GM12878 (cell line): ENCODE results near the gene THAP2. TPM values are rescaled to one million over a fixed set of nuclear protein-coding genes. Genes with fewer than 3 reads are reported as not detected.

Source experiments
- ATAC-seq: fragments of 200-7000 bp; cut with Tn5 transposase; 3 replicates; pipeline ENCODE4 v1.9.1; 2020; ENCODE audit warnings: mild to moderate bottlenecking, moderate library complexity
- BruUV-seq: library from RNA; stranded (reverse); fragments of 400-500 nt; replicated peaks from 2 replicates; lab custom pipeline; 2021; lab: Mats Ljungman, UMichigan
- CTCF ChIA-PET: fragments of 300-600 bp; sonication (Branson Sonifier 250); formaldehyde crosslinking; extraction: SDS; loops from one replicate; lab custom pipeline; 2021; ENCODE audit warnings: inconsistent platforms; lab: Yijun Ruan, JAX
- POLR2A ChIA-PET: fragments of 350-600 bp; formaldehyde crosslinking; extraction: SDS; loops from one replicate; lab custom pipeline; 2021; ENCODE audit warnings: inconsistent platforms; lab: Charles Lee
- RAD21 ChIA-PET: fragments of 300-600 bp; sonication (Branson Sonifier 250); formaldehyde crosslinking; loops from one replicate; lab custom pipeline; 2023; ENCODE audit warnings: antibody characterized with exemption; ENCODE audit not compliant: unreplicated experiment; lab: Charles Lee
- SMC1A ChIA-PET: fragments of 300-600 bp; sonication (Branson Sonifier 250); formaldehyde crosslinking; loops from one replicate; lab custom pipeline; 2023; ENCODE audit not compliant: unreplicated experiment, uncharacterized antibody; lab: Charles Lee
- DNase-seq: peaks from one replicate; pipeline ENCODE4 v3.0.0-alpha.2; 2011; ENCODE audit warnings: low read depth, low spot score
- FAIRE-seq: peaks from 3 replicates; lab custom pipeline; 2011; peaks lifted over from hg19 to GRCh38; lab: Jason Lieb, UNC
- H2AFZ ChIP-seq: 2 replicates; pipeline ENCODE4 v1.6.0; 2011; ENCODE audit warnings: low read depth, low read length, control low read depth; ENCODE audit not compliant: control insufficient read depth
- H3K27ac ChIP-seq: 2 replicates; pipeline ENCODE4 v1.5.1; 2011; ENCODE audit warnings: control low read depth; ENCODE audit not compliant: control insufficient read depth, insufficient read depth
- H3K27me3 ChIP-seq, 2 experiments: replicated peaks in 1 of 2; 2 replicates each; pipeline versions ENCODE4 v1.6.0 to v1.6.1; 2011; ENCODE audit warnings: low read length in 1 of 2; ENCODE audit not compliant: control insufficient read depth in 2 of 2, insufficient read depth in 2 of 2
- H3K36me3 ChIP-seq, 2 experiments: 2 replicates each; pipeline ENCODE4 v1.5.1; 2011; ENCODE audit warnings: low read length in 1 of 2; ENCODE audit not compliant: control insufficient read depth in 2 of 2, insufficient read depth in 2 of 2
- H3K4me1 ChIP-seq: 2 replicates; pipeline ENCODE4 v1.6.1; 2011; ENCODE audit warnings: mild to moderate bottlenecking, low read length, moderate library complexity, mixed read lengths; ENCODE audit not compliant: control insufficient read depth, insufficient read depth
- H3K4me2 ChIP-seq: 2 replicates; pipeline ENCODE4 v1.6.0; 2011; ENCODE audit warnings: control low read depth; ENCODE audit not compliant: control insufficient read depth, insufficient read depth
- H3K4me3 ChIP-seq: fragments of 200-600 bp; sonication (generic); 2 replicates; pipeline ENCODE4 v1.5.1; 2016
- H3K79me2 ChIP-seq: 2 replicates; pipeline ENCODE4 v1.6.0; 2011; ENCODE audit warnings: low read length; ENCODE audit not compliant: control insufficient read depth, insufficient read depth
- H3K9ac ChIP-seq: 2 replicates; pipeline ENCODE4 v1.8.0; 2011; ENCODE audit warnings: low read length, control low read depth, mixed read lengths; ENCODE audit not compliant: control insufficient read depth, insufficient read depth
- H3K9me3 ChIP-seq: replicated peaks from 3 replicates; pipeline ENCODE4 v1.5.1; 2011; ENCODE audit warnings: mild to moderate bottlenecking, low read length; ENCODE audit not compliant: control insufficient read depth, insufficient read depth
- H4K20me1 ChIP-seq: 2 replicates; pipeline ENCODE4 v1.6.0; 2011; ENCODE audit not compliant: control insufficient read depth, insufficient read depth
- BMI1 ChIP-seq: fragments of 450-650 bp; IDR thresholded peaks from 2 replicates; pipeline ENCODE4 v1.6.1; 2016; ENCODE audit warnings: mild to moderate bottlenecking, moderate library complexity, borderline replicate concordance
- CEBPB ChIP-seq, 2 experiments: fragments of 150-350 bp in 1 of 2; IDR thresholded peaks; 2 replicates each; pipeline ENCODE4 v1.6.1; 2012 to 2014; ENCODE audit warnings: low read depth in 2 of 2, low read length in 2 of 2, borderline replicate concordance in 1 of 2, inconsistent platforms in 1 of 2
- EP300 ChIP-seq, 2 experiments: fragments of 150-350 bp in 1 of 2; IDR thresholded peaks; 2 replicates each; pipeline ENCODE4 v1.6.1; 2011 to 2012; ENCODE audit warnings: low read depth in 2 of 2, low read length in 2 of 2, borderline replicate concordance in 1 of 2, improper control_type of control experiment in 1 of 2, inconsistent platforms in 1 of 2; ENCODE audit not compliant: control insufficient read depth in 1 of 2
- GATAD2B ChIP-seq: fragments of 450-650 bp; conservative IDR thresholded peaks from 2 replicates; pipeline ENCODE4 v1.6.1; 2017; ENCODE audit warnings: low read depth, mild to moderate bottlenecking, moderate library complexity
- WGBS: methylation state at CpG from one replicate; pipeline ENCODE4 v1.1.6; 2016; ENCODE audit warnings: low lambda C conversion rate; ENCODE audit not compliant: insufficient replicate concordance, insufficient coverage; ENCODE audit errors: missing lambda C conversion rate; 5-methylcytosine and 5-hydroxymethylcytosine counted together
- in situ Hi-C: fragments of 300-500 bp; cut with MboI; formaldehyde crosslinking; loops from 9 replicates; pipeline ENCODE4 v1.14.3; 2018; ENCODE audit warnings: mixed read lengths
- intact Hi-C: fragments of 100-400 bp; cut with micrococcal nuclease; formaldehyde crosslinking; loops from one replicate; pipeline ENCODE4 v1.14.2; 2022; ENCODE audit not compliant: unreplicated experiment
- polyA plus RNA-seq, 11 experiments: library from polyadenylated mRNA; depleted of rRNA in 4 of 11; unstranded in 6 of 11; stranded (reverse) in 5 of 11; fragments of >200 nt; fragmentation: Nextera tagmentation in 4 of 11; fragmentation: Illumina TruSeq in 1 of 11; extraction: Ambion mirVana in 4 of 11; extraction: Trizol in 1 of 11; gene quantifications; 1 replicate in 1 of 11; 2 replicates in 10 of 11; pipeline versions ENCODE4 v1.2.1 to v1.2.3, GENCODE V29; 2011 to 2016; ENCODE audit warnings: inconsistent platforms in 2 of 11, missing spikeins in 2 of 11, low read depth in 1 of 11
- small RNA-seq: library from RNA; depleted of rRNA; stranded (forward); fragments of <200 nt; gene quantifications from one replicate; pipeline ENCODE3, GENCODE V24; 2014
- total RNA-seq, 4 experiments: library from RNA; depleted of rRNA in 3 of 4; stranded (reverse); fragments of >200 nt in 3 of 4; fragmentation: Illumina TruSeq in 1 of 4; extraction: Trizol in 1 of 4; gene quantifications; 2 replicates each; pipeline versions ENCODE4 v1.2.1 to v1.2.3, GENCODE V29; 2013 to 2021

THAP2 gene
- total and polyA plus RNA-seq, 10 of the 15 experiments (the other 5 are each of a cell fraction or from before 2014, with no cell fraction given) = 4.1 to 18.0 (median 7.3) TPM

- in situ Hi-C loops = loop anchor here (25.0 kb wide), 1 partner anchor 991 kb away; no protein-coding TSS in a partner anchor
- Histone ChIP-seq H3K36me3 (no peaks in the 10 kb centered on the region), H3K27ac (no peak overlapping the region), H2AFZ (no peak overlapping the region), H3K9me3 (no peaks in the 10 kb centered on the region), H3K4me2 (no peak overlapping the region), H4K20me1 (no peaks in the 10 kb centered on the region), H3K27me3 (no peaks in the 10 kb centered on the region), H3K4me1 (no peaks in the 10 kb centered on the region), H3K79me2 (no peaks in the 10 kb centered on the region), H3K9ac (no peak overlapping the region), H3K4me3 (no peak overlapping the region)
- no peak for ATAC-seq
- intact Hi-C loops = no loop called here
- FAIRE-seq = no peak
- RAD21 ChIA-PET = no interaction called here
- CTCF ChIA-PET = interaction anchor here (1.1 kb wide), 1 partner anchor 12 kb away, joined by 3 read pairs; no protein-coding TSS in a partner anchor
- 82% methylated on average over 4 of the region's 5 CpGs for WGBS
- POLR2A ChIA-PET = no interaction called here
- no peak for DNase-seq
- no peak for TF ChIP-seq BMI1
- no peak for TF ChIP-seq GATAD2B
- no peak for TF ChIP-seq CEBPB (IDR thresholded peaks at IDR 0.05; ENCODE audit: borderline replicate concordance in 1 of 2, low read depth in 2 of 2, low read length in 2 of 2)
- TF ChIP-seq EP300 (IDR thresholded peaks at IDR 0.05; ENCODE audit: borderline replicate concordance in 1 of 2, control insufficient read depth in 1 of 2, low read depth in 2 of 2, low read length in 2 of 2) = no peak
- SMC1A ChIA-PET = no interaction called here
- no TSS peak for BruUV-seq
Measured at GRCh38 chr12:71727958-71728357, 63.9 kb downstream of the THAP2 start.

Small RNA genes within 50 kb of the gene (small RNA-seq; reads per million reads assigned to genes)
- not detected for gene RF00560

Other genes starting within 250 kb of the THAP2 start
- not detected in 2 replicates for gene LGR5, start 224.5 kb upstream of the THAP2 start, total RNA-seq (2014; rRNA removed)
- not detected in 2 replicates for gene LGR5, start 224.5 kb upstream of the THAP2 start, total RNA-seq (2014; rRNA removed; fragmentation: Illumina TruSeq; extraction: Trizol)
- 0.13 TPM in 1 of 2 replicates, not detected in the other for gene LGR5, start 224.5 kb upstream of the THAP2 start, total RNA-seq (2021)
- 2.1 and 2.6 TPM in 2 replicates for gene LGR5, start 224.5 kb upstream of the THAP2 start, polyA plus RNA-seq (2011; rRNA removed)
- gene LGR5, start 224.5 kb upstream of the THAP2 start, polyA plus RNA-seq (2014; fragmentation: Illumina TruSeq; extraction: Trizol) = not detected in 2 replicates
- not detected for gene LGR5, start 224.5 kb upstream of the THAP2 start, polyA plus RNA-seq (2014; fragmentation: Nextera tagmentation; extraction: Ambion mirVana)
- gene LGR5, start 224.5 kb upstream of the THAP2 start, polyA plus RNA-seq (2014; rRNA removed) = not detected in 2 replicates
- gene LGR5, start 224.5 kb upstream of the THAP2 start, polyA plus RNA-seq (2016; fragmentation: Nextera tagmentation; extraction: Ambion mirVana) = not detected
- gene ZFC3H1, start 453 bp upstream of the THAP2 start, total RNA-seq (2014; rRNA removed) = 27.1 and 29.7 TPM in 2 replicates
- 23.5 and 28.6 TPM in 2 replicates for gene ZFC3H1, start 453 bp upstream of the THAP2 start, total RNA-seq (2014; rRNA removed; fragmentation: Illumina TruSeq; extraction: Trizol)
- 35.1 and 40.1 TPM in 2 replicates for gene ZFC3H1, start 453 bp upstream of the THAP2 start, total RNA-seq (2021)
- 88.7 and 146 TPM in 2 replicates for gene ZFC3H1, start 453 bp upstream of the THAP2 start, polyA plus RNA-seq (2011; rRNA removed)
- 67.8 and 76.1 TPM in 2 replicates for gene ZFC3H1, start 453 bp upstream of the THAP2 start, polyA plus RNA-seq (2014; fragmentation: Illumina TruSeq; extraction: Trizol)
- 10 to 100 TPM; 11.2 to 14.6 TPM for gene ZFC3H1, start 453 bp upstream of the THAP2 start, polyA plus RNA-seq (2014; fragmentation: Nextera tagmentation; extraction: Ambion mirVana)
- gene ZFC3H1, start 453 bp upstream of the THAP2 start, polyA plus RNA-seq (2014; rRNA removed) = 38.3 and 40.9 TPM in 2 replicates
- 10 to 100 TPM; 23.5 to 24.8 TPM for gene ZFC3H1, start 453 bp upstream of the THAP2 start, polyA plus RNA-seq (2016; fragmentation: Nextera tagmentation; extraction: Ambion mirVana)
- 36.7 and 51.0 TPM in 2 replicates for gene TMEM19, start 21.8 kb downstream of the THAP2 start, total RNA-seq (2014; rRNA removed)
- 38.4 and 41.4 TPM in 2 replicates for gene TMEM19, start 21.8 kb downstream of the THAP2 start, total RNA-seq (2014; rRNA removed; fragmentation: Illumina TruSeq; extraction: Trizol)
- 44.8 and 49.1 TPM in 2 replicates for gene TMEM19, start 21.8 kb downstream of the THAP2 start, total RNA-seq (2021)
- 40.3 and 51.2 TPM in 2 replicates for gene TMEM19, start 21.8 kb downstream of the THAP2 start, polyA plus RNA-seq (2011; rRNA removed)
- 26.4 and 26.7 TPM in 2 replicates for gene TMEM19, start 21.8 kb downstream of the THAP2 start, polyA plus RNA-seq (2014; fragmentation: Illumina TruSeq; extraction: Trizol)
- 10 to 100 TPM; 32.2 to 54.9 TPM for gene TMEM19, start 21.8 kb downstream of the THAP2 start, polyA plus RNA-seq (2014; fragmentation: Nextera tagmentation; extraction: Ambion mirVana)
- gene TMEM19, start 21.8 kb downstream of the THAP2 start, polyA plus RNA-seq (2014; rRNA removed) = 37.6 and 41.3 TPM in 2 replicates
- 10 to 100 TPM; 45.7 to 51.6 TPM for gene TMEM19, start 21.8 kb downstream of the THAP2 start, polyA plus RNA-seq (2016; fragmentation: Nextera tagmentation; extraction: Ambion mirVana)
- 12.3 and 12.4 TPM in 2 replicates for gene RAB21, start 90.6 kb downstream of the THAP2 start, total RNA-seq (2014; rRNA removed)
- 42.0 and 42.8 TPM in 2 replicates for gene RAB21, start 90.6 kb downstream of the THAP2 start, total RNA-seq (2014; rRNA removed; fragmentation: Illumina TruSeq; extraction: Trizol)
- 37.8 and 38.8 TPM in 2 replicates for gene RAB21, start 90.6 kb downstream of the THAP2 start, total RNA-seq (2021)
- gene RAB21, start 90.6 kb downstream of the THAP2 start, polyA plus RNA-seq (2011; rRNA removed) = 18.6 and 32.5 TPM in 2 replicates
- 42.0 and 52.1 TPM in 2 replicates for gene RAB21, start 90.6 kb downstream of the THAP2 start, polyA plus RNA-seq (2014; fragmentation: Illumina TruSeq; extraction: Trizol)
- gene RAB21, start 90.6 kb downstream of the THAP2 start, polyA plus RNA-seq (2014; fragmentation: Nextera tagmentation; extraction: Ambion mirVana) = 1 to 10 TPM; 5.3 to 8.2 TPM
- 17.1 TPM in 2 replicates for gene RAB21, start 90.6 kb downstream of the THAP2 start, polyA plus RNA-seq (2014; rRNA removed)
- gene RAB21, start 90.6 kb downstream of the THAP2 start, polyA plus RNA-seq (2016; fragmentation: Nextera tagmentation; extraction: Ambion mirVana) = 10 to 100 TPM in 1 of 2 experiments, 1 to 10 TPM in 1; 2.8 to 15.1 TPM
- gene TBC1D15, start 175.5 kb downstream of the THAP2 start, total RNA-seq (2014; rRNA removed) = 12.3 and 14.9 TPM in 2 replicates
- 18.3 and 19.0 TPM in 2 replicates for gene TBC1D15, start 175.5 kb downstream of the THAP2 start, total RNA-seq (2014; rRNA removed; fragmentation: Illumina TruSeq; extraction: Trizol)
- gene TBC1D15, start 175.5 kb downstream of the THAP2 start, total RNA-seq (2021) = 18.5 and 23.3 TPM in 2 replicates
- gene TBC1D15, start 175.5 kb downstream of the THAP2 start, polyA plus RNA-seq (2011; rRNA removed) = 34.3 and 57.7 TPM in 2 replicates
- 31.1 and 39.5 TPM in 2 replicates for gene TBC1D15, start 175.5 kb downstream of the THAP2 start, polyA plus RNA-seq (2014; fragmentation: Illumina TruSeq; extraction: Trizol)
- gene TBC1D15, start 175.5 kb downstream of the THAP2 start, polyA plus RNA-seq (2014; fragmentation: Nextera tagmentation; extraction: Ambion mirVana) = 10 to 100 TPM; 18.2 TPM
- gene TBC1D15, start 175.5 kb downstream of the THAP2 start, polyA plus RNA-seq (2014; rRNA removed) = 14.8 and 16.6 TPM in 2 replicates
- 10 to 100 TPM; 19.1 to 22.9 TPM for gene TBC1D15, start 175.5 kb downstream of the THAP2 start, polyA plus RNA-seq (2016; fragmentation: Nextera tagmentation; extraction: Ambion mirVana)